Epithelial cell of proximal tubule (primary cell): Measurements from ENCODE around the gene TEKT3. TPM values are rescaled to one million over a fixed set of nuclear protein-coding genes. Genes with fewer than 3 reads are reported as not detected.

Source experiments
- DNase-seq: peaks from one replicate; pipeline ENCODE4 v3.0.0-alpha.2; 2011; ENCODE audit warnings: low read depth
- H3K4me3 ChIP-seq: 2 replicates; pipeline ENCODE4 v1.5.1; 2011; ENCODE audit warnings: low read depth, mild to moderate bottlenecking, low read length
- CTCF ChIP-seq: conservative IDR thresholded peaks from 2 replicates; pipeline ENCODE4 v1.5.1; 2012; ENCODE audit warnings: low read depth, mild to moderate bottlenecking, low read length
- total RNA-seq: library from RNA; depleted of rRNA; stranded (reverse); fragments of >200 nt; gene quantifications from 2 replicates; pipeline ENCODE4 v1.2.3, GENCODE V29; 2015

TEKT3 gene
- total RNA-seq, 1 donor from 2014 or later: not detected

- no peak overlapping the region for H3K4me3 ChIP-seq
- TF ChIP-seq CTCF: no peak
- no peak for DNase-seq
Measured at GRCh38 chr17:15269780-15270089, 71.7 kb downstream of the TEKT3 start.

- no peak for TF ChIP-seq CTCF
Measured at GRCh38 chr17:15269087-15269779, 72.2 kb downstream of the TEKT3 start.

GRCh38 chr17:15268461-15268860 lies 72.9 kb downstream of the TEKT3 start:
- TF ChIP-seq CTCF: no peak
- no peak for DNase-seq
- no peak overlapping the region for H3K4me3 ChIP-seq

More at GRCh38 chr17:15269087-15269779, 72.2 kb downstream of the TEKT3 start:
- no peak overlapping the region for H3K4me3 ChIP-seq
- no peak for DNase-seq

GRCh38 chr17:15267996-15268395 lies 73.4 kb downstream of the TEKT3 start:
- TF ChIP-seq CTCF: no peak
- no peak overlapping the region for H3K4me3 ChIP-seq
- no peak for DNase-seq

GRCh38 chr17:15266325-15267125 lies 74.9 kb downstream of the TEKT3 start:
- no peak for TF ChIP-seq CTCF
- DNase-seq: no peak
- no peak overlapping the region for H3K4me3 ChIP-seq

GRCh38 chr17:15265131-15265530 lies 76.3 kb downstream of the TEKT3 start, which contains the start of gene PMP22:
Gene PMP22, minus strand, starts transcription at chr17:15265326. Its CDS starts 4,599 bp downstream, at chr17:15260727.
- TF ChIP-seq CTCF: no peak
- H3K4me3 ChIP-seq: no peak within 1 kb of the TSS

GRCh38 chr17:15264542-15264941 lies 76.9 kb downstream of the TEKT3 start:
- no peak for TF ChIP-seq CTCF
- DNase-seq: no peak
- no peak overlapping the region for H3K4me3 ChIP-seq

More at GRCh38 chr17:15265131-15265530, 76.3 kb downstream of the TEKT3 start, which contains the start of gene PMP22:
- no peak for DNase-seq
